Esophagus muscularis mucosa (tissue), 4 donors: Measurements from ENCODE around the gene LMAN2. TPM values are rescaled to one million over a fixed set of nuclear protein-coding genes. Genes with fewer than 3 reads are reported as not detected.
"Not testable (repeated sequence)": the region's sequence is repeated elsewhere in the genome, so short reads cannot be mapped to it uniquely, and the experiment has no call there.

Experiments
- DNase-seq: peaks from one replicate; pipeline ENCODE4 v3.0.0-alpha.2; 2017; ENCODE audit errors: extremely low spot score
- H3K27ac ChIP-seq, 4 donors: fragments of 200-600 bp; sonication (generic); replicated peaks in 1 of 4; 1 replicate in 3 of 4; 2 replicates in 1 of 4; pipeline ENCODE4 v1.5.1; 2016 to 2019; ENCODE audit warnings: mild to moderate bottlenecking in 1 of 4
- H3K27me3 ChIP-seq, 4 donors: fragments of 200-600 bp; sonication (generic); one replicate each; pipeline versions ENCODE4 v1.5.1 to v1.6.0; 2016 to 2019
- H3K36me3 ChIP-seq, 4 donors: fragments of 200-600 bp; sonication (generic); one replicate each; pipeline ENCODE4 v1.5.1; 2016 to 2019
- H3K4me1 ChIP-seq, 4 donors: fragments of 200-600 bp; sonication (generic); one replicate each; pipeline ENCODE4 v1.5.1; 2016 to 2019
- H3K4me3 ChIP-seq, 4 donors: fragments of 200-600 bp; sonication (generic); 1 replicate in 2 of 4; 2 replicates in 2 of 4; pipeline ENCODE4 v1.5.1; 2016 to 2019; ENCODE audit warnings: mild to moderate bottlenecking in 4 of 4, moderate library complexity in 1 of 4
- H3K9me3 ChIP-seq, 4 donors: fragments of 200-600 bp; sonication (generic); 1 replicate in 3 of 4; 2 replicates in 1 of 4; pipeline ENCODE4 v1.5.1; 2016 to 2019
- CTCF ChIP-seq, 3 experiments: fragments of 200-600 bp in 2 of 3; fragments of 450-650 bp in 1 of 3; sonication (generic) in 2 of 3; IDR thresholded peaks; one replicate each; pipeline ENCODE4 v1.5.1; 2017 to 2019; ENCODE audit warnings: antibody characterized with exemption in 3 of 3, mild to moderate bottlenecking in 2 of 3, moderate library complexity in 1 of 3
- EP300 ChIP-seq: sonication (generic); formaldehyde crosslinking; IDR thresholded peaks from one replicate; pipeline ENCODE4 v1.6.1; 2017; ENCODE audit warnings: antibody characterized with exemption
- POLR2A ChIP-seq: fragments of 450-650 bp; IDR thresholded peaks from one replicate; pipeline ENCODE4 v1.6.1; 2017; ENCODE audit warnings: antibody characterized with exemption, moderate library complexity, mild to moderate bottlenecking, low read depth
- POLR2AphosphoS5 ChIP-seq, 2 donors: sonication (generic); formaldehyde crosslinking; IDR thresholded peaks; one replicate each; pipeline ENCODE4 v1.6.1; 2017; ENCODE audit warnings: antibody characterized with exemption in 2 of 2
- WGBS: methylation state at CpG from one replicate; pipeline ENCODE4 v1.1.5; 2018; 5-methylcytosine and 5-hydroxymethylcytosine counted together
- intact Hi-C: fragments of 100-400 bp; cut with DNase I; formaldehyde crosslinking; loops from one replicate; pipeline ENCODE4 v1.15.1; 2023
- total RNA-seq, 4 donors: library from RNA; depleted of rRNA; stranded (reverse); fragments of >200 nt; gene quantifications; one replicate each; pipeline versions ENCODE4 v1.1.0 to v1.2.1, GENCODE V29; 2016

LMAN2 gene
- total RNA-seq, 4 donors from 2014 or later = 95.1 to 168 (median 128) TPM

GRCh38 chr5:177347699-177348098 lies 3.8 kb downstream of the LMAN2 start:
- Histone ChIP-seq H3K4me1 (peaks cover 17 to 58% (median 53%) of the 10 kb centered on the region in 4 donors), H3K9me3 (no peaks in the 10 kb centered on the region), H3K27ac (no peak overlapping the region), H3K27me3 (no peaks in the 10 kb centered on the region), H3K4me3 (no peak overlapping the region), H3K36me3 (peaks cover 0 to 46% (median 23%) of the 10 kb centered on the region in 4 donors)
- DNase-seq = no peak
- intact Hi-C loops = no loop called here
- 80% methylated on average over 4 of the region's 4 CpGs for WGBS
- TF ChIP-seq POLR2A (no peak), POLR2AphosphoS5 (IDR thresholded peaks at IDR 0.05) (no peak), EP300 (no peak), CTCF (IDR thresholded peaks at IDR 0.05) (no peak)

- Histone ChIP-seq H3K36me3 (peaks cover 0 to 55% (median 28%) of the 10 kb centered on the region in 4 donors), H3K27me3 (no peaks in the 10 kb centered on the region), H3K27ac (no peak overlapping the region), H3K4me3 (no peak overlapping the region), H3K9me3 (no peaks in the 10 kb centered on the region), H3K4me1 (peaks cover 17 to 54% (median 46%) of the 10 kb centered on the region in 4 donors)
- intact Hi-C loops = no loop called here
- 80% methylated on average over 4 of the region's 4 CpGs for WGBS
- no peak for DNase-seq
- TF ChIP-seq POLR2A (no peak), CTCF (IDR thresholded peaks at IDR 0.05) (no peak), POLR2AphosphoS5 (IDR thresholded peaks at IDR 0.05) (no peak), EP300 (no peak)
These were observed 4.6 kb downstream of the LMAN2 start for GRCh38 chr5:177346820-177347219.

- 95% methylated on average over 6 of the region's 6 CpGs for WGBS
These were observed 6.6 kb downstream of the LMAN2 start for GRCh38 chr5:177344891-177345290.

GRCh38 chr5:177343777-177344176 lies 7.7 kb downstream of the LMAN2 start:
- peaks cover 0 to 58% (median 32%) of the 10 kb centered on the region in 4 donors for H3K36me3 ChIP-seq
- H3K27ac ChIP-seq = no peak overlapping the region
- intact Hi-C loops = no loop called here
- TF ChIP-seq POLR2AphosphoS5 (IDR thresholded peaks at IDR 0.05) (no peak), EP300 (no peak), POLR2A (no peak), CTCF (IDR thresholded peaks at IDR 0.05) (no peak)
- 95% methylated on average over 6 of the region's 6 CpGs for WGBS
- peaks cover 0 to 35% (median 22%) of the 10 kb centered on the region in 4 donors for H3K4me1 ChIP-seq
- H3K27me3 ChIP-seq = no peaks in the 10 kb centered on the region
- no peak for DNase-seq
- H3K9me3 ChIP-seq = no peaks in the 10 kb centered on the region
- H3K4me3 ChIP-seq = no peak overlapping the region

More at GRCh38 chr5:177344891-177345290, 6.6 kb downstream of the LMAN2 start:
- intact Hi-C loops = no loop called here
- peaks cover 7 to 41% (median 33%) of the 10 kb centered on the region in 4 donors for H3K4me1 ChIP-seq
- H3K4me3 ChIP-seq = no peak overlapping the region
- H3K27ac ChIP-seq = no peak overlapping the region
- no peaks in the 10 kb centered on the region for H3K9me3 ChIP-seq
- DNase-seq = no peak
- TF ChIP-seq EP300 (no peak), POLR2A (no peak), POLR2AphosphoS5 (IDR thresholded peaks at IDR 0.05) (no peak), CTCF (IDR thresholded peaks at IDR 0.05) (no peak)
- H3K36me3 ChIP-seq = peaks cover 0 to 59% (median 28%) of the 10 kb centered on the region in 4 donors
- H3K27me3 ChIP-seq = no peaks in the 10 kb centered on the region

- H3K27ac ChIP-seq, DNase-seq, intact Hi-C loops, H3K27me3 ChIP-seq, H3K9me3 ChIP-seq, H3K4me3 ChIP-seq: not testable (repeated sequence)
- WGBS = 91% methylated on average over 14 of the region's 14 CpGs
- Histone ChIP-seq H3K36me3 (peaks cover 0 to 65% (median 38%) of the 10 kb centered on the region in 4 donors), H3K4me1 (peaks cover 0 to 33% (median 15%) of the 10 kb centered on the region in 4 donors)
These were observed 8.5 kb downstream of the LMAN2 start for GRCh38 chr5:177343000-177343399.
